ENCODE results near the gene NDUFAF2.

NDUFAF2 gene

DNA sequence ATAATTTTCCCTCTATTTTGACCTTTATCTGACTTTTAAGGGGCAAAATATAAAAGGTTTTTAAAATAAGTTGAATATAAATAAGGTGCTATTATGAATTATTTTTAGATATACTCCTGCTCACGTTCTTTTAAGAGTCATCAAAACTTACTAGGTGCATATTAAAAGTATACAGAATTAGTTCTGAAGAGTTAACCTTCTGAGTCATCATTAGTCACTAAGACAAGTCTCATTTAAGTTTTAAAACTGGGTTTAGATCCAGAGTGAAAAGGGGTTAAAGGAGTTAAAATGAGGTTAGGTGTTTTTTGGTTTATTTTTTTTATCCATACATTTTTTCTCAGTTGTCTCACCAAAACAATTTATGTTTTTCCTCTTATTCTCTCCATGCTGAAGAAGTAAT, 175.5 kb downstream of the NDUFAF2 start:
- no peak for DNase-seq (ENCODE audit: low read depth in 2 of 2)

GRCh38 chr5:61123145-61123544, 178.1 kb downstream of the NDUFAF2 start:
- DNase-seq (ENCODE audit: low read depth in 2 of 2), result no peak

GRCh38 chr5:61130289-61130688, 185.3 kb downstream of the NDUFAF2 start:
- DNase-seq (ENCODE audit: low read depth in 2 of 2), result no peak

DNA sequence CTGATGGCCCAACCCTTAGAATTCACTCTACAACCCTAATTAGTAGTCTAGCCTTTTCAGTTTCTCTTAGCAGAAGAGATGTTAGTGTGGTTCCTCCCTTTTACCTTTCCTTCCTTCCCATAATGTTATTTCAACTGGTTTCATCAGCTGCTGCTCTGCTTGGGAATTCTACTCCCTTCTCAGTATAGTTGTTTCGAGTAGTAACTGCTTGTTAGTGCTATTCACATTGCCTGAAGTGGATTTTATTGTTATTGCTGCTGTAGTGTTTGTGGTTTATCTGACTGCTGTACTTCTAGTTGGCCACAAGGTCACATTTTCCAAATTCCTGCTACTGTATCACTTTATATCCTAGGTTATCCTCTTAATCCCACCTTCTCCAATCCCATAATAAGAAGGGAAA, 187.6 kb downstream of the NDUFAF2 start:
- no peak for DNase-seq (ENCODE audit: low read depth in 2 of 2)

DNA sequence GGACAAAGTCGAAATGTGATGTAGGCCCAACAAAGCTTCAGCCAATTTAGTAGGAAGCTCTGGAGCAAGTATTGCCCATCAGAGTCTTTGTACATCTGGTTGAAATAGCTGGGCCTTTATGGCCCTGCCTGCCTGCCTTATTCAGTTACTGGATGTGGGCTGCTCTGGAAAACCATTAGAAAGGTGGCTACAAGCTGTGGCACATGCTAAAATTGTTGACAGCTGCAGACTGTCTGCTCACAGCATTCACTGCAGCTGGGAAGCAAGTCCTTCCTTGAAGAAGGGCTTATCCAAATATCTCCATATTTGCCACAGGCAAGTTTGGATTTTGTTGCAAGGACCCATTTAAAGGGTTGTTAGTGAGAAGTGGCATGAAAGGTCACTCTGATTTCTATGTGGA, 192.8 kb downstream of the NDUFAF2 start:
- DNase-seq (ENCODE audit: low read depth in 2 of 2), result no peak

DNA sequence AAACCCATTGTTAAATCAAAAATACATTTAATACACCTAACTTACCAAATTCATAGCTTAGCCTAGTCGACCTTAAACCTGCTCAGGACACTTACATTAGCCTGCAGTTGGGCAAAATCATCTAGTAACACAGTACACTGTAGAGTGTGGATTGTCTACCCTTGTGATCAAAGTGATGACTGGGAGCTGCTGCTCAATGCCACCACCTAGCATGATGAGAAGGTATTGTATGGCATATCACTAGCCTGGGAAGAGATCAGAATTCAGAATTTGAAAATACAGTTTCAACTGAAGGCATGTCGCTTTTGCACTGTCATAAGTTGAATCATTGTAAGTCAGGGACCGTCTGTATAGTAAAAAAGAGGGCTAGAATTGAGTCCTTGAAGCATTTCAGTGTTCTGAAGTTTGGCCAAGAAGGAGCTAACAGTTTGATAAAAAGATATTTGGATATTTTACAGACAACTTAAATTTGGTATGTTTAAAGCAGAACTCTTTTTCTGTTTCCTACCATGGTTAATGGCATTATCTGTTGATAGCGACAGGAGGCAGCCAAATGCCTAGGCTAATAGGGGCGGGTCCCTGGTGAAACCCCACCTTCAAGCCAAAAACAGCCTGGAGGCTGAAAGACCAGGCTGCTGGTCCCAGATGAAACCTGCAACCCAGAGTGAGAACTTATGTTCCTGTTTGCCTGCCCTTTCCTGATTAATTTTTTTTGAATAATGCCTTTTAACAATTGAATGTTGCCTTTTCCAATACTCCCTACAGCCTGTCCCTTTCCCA, 194.3 kb downstream of the NDUFAF2 start:
- DNase-seq (ENCODE audit: low read depth in 2 of 2), result no peak

GRCh38 chr5:61139931-61140330, 194.9 kb downstream of the NDUFAF2 start:
- DNase-seq (ENCODE audit: low read depth in 2 of 2), result no peak

DNA sequence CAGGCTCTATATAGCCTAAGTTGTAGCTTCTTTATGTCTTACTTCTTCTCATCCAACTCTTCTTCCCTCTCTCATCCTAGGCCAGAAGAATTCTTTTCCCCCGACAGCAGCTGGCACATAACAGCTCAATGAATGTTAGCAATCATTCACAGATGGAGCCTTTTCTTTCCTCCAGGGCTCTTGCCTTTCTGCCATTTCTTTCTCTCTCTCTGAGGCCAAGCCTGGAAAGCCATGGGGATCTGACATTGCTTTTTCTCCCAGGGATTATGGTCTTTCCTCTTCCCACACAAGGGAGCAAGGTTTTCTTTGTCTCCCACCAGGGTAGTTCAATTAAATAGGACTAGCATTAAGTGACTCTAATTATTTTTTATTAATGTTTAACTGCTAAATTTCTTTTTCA, 196.8 kb downstream of the NDUFAF2 start:
- DNase-seq (ENCODE audit: low read depth in 2 of 2), result no peak

GRCh38 chr5:61142391-61142790, 197.4 kb downstream of the NDUFAF2 start:
- no peak for DNase-seq (ENCODE audit: low read depth in 2 of 2)

DNA sequence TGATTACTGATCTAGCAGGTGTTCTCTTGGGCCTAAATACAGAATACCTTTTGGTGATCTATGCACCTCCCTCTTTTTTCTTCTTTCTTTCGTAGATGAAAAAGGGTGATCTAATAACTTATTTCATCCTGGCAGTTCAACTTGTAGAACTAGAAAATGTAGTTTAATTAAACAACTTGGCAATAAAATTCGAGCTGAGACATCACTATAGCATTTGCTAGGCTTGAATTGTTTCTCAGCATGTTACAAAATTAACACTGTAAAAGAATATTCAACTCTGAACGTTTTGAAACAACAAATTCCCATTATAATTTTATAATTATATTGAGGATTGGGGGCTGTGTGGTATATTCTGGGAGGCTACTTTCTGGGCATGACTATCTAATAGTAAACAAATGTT, 197.8 kb downstream of the NDUFAF2 start:
- no peak for DNase-seq (ENCODE audit: low read depth in 2 of 2)

GRCh38 chr5:61148515-61148914, 203.5 kb downstream of the NDUFAF2 start:
- DNase-seq (ENCODE audit: low read depth in 2 of 2), result no peak

- no peak for DNase-seq (ENCODE audit: low read depth in 2 of 2)
These were observed 206.9 kb downstream of the NDUFAF2 start for GRCh38 chr5:61151893-61152292.

GRCh38 chr5:61159070-61159469, 214.1 kb downstream of the NDUFAF2 start:
- DNase-seq (ENCODE audit: low read depth in 2 of 2), result no peak

GRCh38 chr5:61159836-61160235, 214.8 kb downstream of the NDUFAF2 start:
- no peak for DNase-seq (ENCODE audit: low read depth in 2 of 2)

GRCh38 chr5:61160497-61160896, 215.5 kb downstream of the NDUFAF2 start:
- no peak for DNase-seq (ENCODE audit: low read depth in 2 of 2)

GRCh38 chr5:61162010-61162831, 217.2 kb downstream of the NDUFAF2 start, which contains the start of gene SMIM15:
SMIM15 (minus strand) TSS chr5:61162468; CDS start chr5:61160171, 2,297 bp downstream.
- peak; percentile 68 to 70 for DNase-seq (ENCODE audit: low read depth in 2 of 2)

- no peak for DNase-seq (ENCODE audit: low read depth in 2 of 2)
These were observed 218.0 kb downstream of the NDUFAF2 start for GRCh38 chr5:61162832-61163567.

- no peak for DNase-seq (ENCODE audit: low read depth in 2 of 2)
These were observed 218.9 kb downstream of the NDUFAF2 start for GRCh38 chr5:61163905-61164304.

DNA sequence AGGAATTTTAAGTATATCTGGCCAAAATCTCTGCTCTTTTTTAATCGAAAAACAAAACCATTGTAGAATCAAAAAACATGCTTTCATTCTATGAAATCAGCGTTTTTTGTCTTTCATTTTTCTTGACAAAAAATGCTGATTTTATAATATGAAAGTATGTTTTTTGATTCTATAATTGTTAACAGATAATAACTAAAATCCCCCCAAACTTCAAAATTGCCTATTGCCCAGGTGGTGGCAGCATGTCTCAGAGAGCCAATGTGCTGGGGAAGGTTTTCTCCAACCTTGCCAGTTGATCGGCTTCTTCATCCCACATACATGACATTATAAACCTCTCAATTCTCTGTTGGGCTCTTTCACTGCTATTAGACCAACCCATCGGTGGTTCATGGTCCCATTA, 222.4 kb downstream of the NDUFAF2 start:
- DNase-seq (ENCODE audit: low read depth in 2 of 2), result no peak

GRCh38 chr5:61168951-61169350, 223.9 kb downstream of the NDUFAF2 start:
- DNase-seq (ENCODE audit: low read depth in 2 of 2), result no peak

GRCh38 chr5:61171479-61171878, 226.5 kb downstream of the NDUFAF2 start:
- no peak for DNase-seq (ENCODE audit: low read depth in 2 of 2)

DNA sequence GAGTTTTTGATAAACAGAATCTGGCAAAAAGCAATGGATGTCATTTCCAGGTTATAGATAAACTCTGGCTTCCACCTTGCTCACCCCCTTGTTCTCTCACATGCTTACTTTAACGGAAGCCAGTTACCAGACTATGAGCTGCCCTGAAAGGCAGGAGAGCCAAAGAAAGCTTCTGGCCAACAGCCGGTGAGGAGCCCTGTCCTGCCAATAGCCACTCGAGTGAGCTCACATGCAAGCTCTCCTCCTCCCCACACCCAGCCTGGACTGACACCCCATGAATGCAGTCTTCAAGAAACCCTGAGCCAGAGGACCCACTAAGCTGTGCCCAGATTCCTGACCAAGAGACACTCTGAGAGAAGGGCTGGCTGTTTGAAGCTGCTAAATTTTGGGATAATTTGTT, 231.6 kb downstream of the NDUFAF2 start:
- DNase-seq (ENCODE audit: low read depth in 2 of 2), result no peak
